ENCODE measurements around the gene CNTNAP2.

CNTNAP2 gene

DNA sequence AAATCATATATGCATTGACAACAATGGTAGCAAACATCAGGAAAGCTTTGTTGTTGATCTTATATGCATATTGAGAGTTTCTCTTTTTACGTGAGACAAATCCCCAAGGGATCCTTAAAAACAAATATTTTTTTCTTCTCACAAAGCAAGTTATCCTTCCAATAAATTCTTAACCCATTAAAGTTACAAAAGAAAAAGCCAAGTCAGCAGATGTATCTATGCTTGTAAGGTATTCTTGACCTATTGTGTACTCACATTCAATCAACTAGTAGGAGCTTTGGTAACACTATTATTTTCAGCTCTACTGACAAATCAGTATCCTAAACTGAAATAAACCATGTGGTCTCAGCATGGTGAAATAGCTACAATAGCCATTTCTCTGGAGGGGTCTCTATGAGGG, 586.3 kb downstream of the CNTNAP2 start:
- CTCF ChIA-PET: interaction anchor here (1.0 kb wide), 1 partner anchor 9 kb away, joined by 7 read pairs; no protein-coding TSS in a partner anchor
- Histone ChIP-seq H3K4me1 (ENCODE audit: control insufficient read depth, insufficient read depth, low read length) (no peaks in the 10 kb centered on the region), H3K36me3 (ENCODE audit: control insufficient read depth in 2 of 2, insufficient read depth in 1 of 2, low read length in 2 of 2) (no peaks in the 10 kb centered on the region), H3K9me3 (ENCODE audit: control insufficient read depth, insufficient read depth, low read depth, low read length) (no peaks in the 10 kb centered on the region), H3K4me3 (ENCODE audit: low read depth, low read length) (no peak overlapping the region), H3K27ac (ENCODE audit: extremely low read depth, low read depth, low read length) (no peak overlapping the region)
- TF ChIP-seq SETDB1 (IDR thresholded peaks at IDR 0.05; ENCODE audit: insufficient read length, low read length): no peak
- no peak for TF ChIP-seq FEZF1 (tag by site-specific recombination; IDR thresholded peaks at IDR 0.05)
- no peak for TF ChIP-seq TRIM28 (IDR thresholded peaks at IDR 0.05; ENCODE audit: borderline replicate concordance, low read length)
- no peak for TF ChIP-seq ZNF596 (tag by site-specific recombination; IDR thresholded peaks at IDR 0.05)
- TF ChIP-seq HOXD13 (CRISPR knock-in tag; IDR thresholded peaks at IDR 0.05; ENCODE audit: borderline replicate concordance): no peak
- TF ChIP-seq ZNF843 (tag by site-specific recombination; IDR thresholded peaks at IDR 0.05): no peak
- TF ChIP-seq ZNF24 (tag by site-specific recombination; IDR thresholded peaks at IDR 0.05): no peak
- TF ChIP-seq, protein P1, sequence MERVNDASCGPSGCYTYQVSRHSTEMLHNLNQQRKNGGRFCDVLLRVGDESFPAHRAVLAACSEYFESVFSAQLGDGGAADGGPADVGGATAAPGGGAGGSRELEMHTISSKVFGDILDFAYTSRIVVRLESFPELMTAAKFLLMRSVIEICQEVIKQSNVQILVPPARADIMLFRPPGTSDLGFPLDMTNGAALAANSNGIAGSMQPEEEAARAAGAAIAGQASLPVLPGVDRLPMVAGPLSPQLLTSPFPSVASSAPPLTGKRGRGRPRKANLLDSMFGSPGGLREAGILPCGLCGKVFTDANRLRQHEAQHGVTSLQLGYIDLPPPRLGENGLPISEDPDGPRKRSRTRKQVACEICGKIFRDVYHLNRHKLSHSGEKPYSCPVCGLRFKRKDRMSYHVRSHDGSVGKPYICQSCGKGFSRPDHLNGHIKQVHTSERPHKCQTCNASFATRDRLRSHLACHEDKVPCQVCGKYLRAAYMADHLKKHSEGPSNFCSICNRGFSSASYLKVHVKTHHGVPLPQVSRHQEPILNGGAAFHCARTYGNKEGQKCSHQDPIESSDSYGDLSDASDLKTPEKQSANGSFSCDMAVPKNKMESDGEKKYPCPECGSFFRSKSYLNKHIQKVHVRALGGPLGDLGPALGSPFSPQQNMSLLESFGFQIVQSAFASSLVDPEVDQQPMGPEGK (tag by site-specific recombination; IDR thresholded peaks at IDR 0.05): no peak
- TF ChIP-seq ZNF585B (tag by site-specific recombination; IDR thresholded peaks at IDR 0.05): no peak
- TF ChIP-seq, protein P2, sequence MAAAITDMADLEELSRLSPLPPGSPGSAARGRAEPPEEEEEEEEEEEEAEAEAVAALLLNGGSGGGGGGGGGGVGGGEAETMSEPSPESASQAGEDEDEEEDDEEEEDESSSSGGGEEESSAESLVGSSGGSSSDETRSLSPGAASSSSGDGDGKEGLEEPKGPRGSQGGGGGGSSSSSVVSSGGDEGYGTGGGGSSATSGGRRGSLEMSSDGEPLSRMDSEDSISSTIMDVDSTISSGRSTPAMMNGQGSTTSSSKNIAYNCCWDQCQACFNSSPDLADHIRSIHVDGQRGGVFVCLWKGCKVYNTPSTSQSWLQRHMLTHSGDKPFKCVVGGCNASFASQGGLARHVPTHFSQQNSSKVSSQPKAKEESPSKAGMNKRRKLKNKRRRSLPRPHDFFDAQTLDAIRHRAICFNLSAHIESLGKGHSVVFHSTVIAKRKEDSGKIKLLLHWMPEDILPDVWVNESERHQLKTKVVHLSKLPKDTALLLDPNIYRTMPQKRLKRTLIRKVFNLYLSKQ (tag by site-specific recombination; IDR thresholded peaks at IDR 0.05; ENCODE audit: borderline replicate concordance): no peak
- TF ChIP-seq ZNF223 (tag by site-specific recombination; IDR thresholded peaks at IDR 0.05): no peak
- no peak for TF ChIP-seq ZNF202 (tag by site-specific recombination; IDR thresholded peaks at IDR 0.05; ENCODE audit: borderline replicate concordance)
- TF ChIP-seq, protein P3, sequence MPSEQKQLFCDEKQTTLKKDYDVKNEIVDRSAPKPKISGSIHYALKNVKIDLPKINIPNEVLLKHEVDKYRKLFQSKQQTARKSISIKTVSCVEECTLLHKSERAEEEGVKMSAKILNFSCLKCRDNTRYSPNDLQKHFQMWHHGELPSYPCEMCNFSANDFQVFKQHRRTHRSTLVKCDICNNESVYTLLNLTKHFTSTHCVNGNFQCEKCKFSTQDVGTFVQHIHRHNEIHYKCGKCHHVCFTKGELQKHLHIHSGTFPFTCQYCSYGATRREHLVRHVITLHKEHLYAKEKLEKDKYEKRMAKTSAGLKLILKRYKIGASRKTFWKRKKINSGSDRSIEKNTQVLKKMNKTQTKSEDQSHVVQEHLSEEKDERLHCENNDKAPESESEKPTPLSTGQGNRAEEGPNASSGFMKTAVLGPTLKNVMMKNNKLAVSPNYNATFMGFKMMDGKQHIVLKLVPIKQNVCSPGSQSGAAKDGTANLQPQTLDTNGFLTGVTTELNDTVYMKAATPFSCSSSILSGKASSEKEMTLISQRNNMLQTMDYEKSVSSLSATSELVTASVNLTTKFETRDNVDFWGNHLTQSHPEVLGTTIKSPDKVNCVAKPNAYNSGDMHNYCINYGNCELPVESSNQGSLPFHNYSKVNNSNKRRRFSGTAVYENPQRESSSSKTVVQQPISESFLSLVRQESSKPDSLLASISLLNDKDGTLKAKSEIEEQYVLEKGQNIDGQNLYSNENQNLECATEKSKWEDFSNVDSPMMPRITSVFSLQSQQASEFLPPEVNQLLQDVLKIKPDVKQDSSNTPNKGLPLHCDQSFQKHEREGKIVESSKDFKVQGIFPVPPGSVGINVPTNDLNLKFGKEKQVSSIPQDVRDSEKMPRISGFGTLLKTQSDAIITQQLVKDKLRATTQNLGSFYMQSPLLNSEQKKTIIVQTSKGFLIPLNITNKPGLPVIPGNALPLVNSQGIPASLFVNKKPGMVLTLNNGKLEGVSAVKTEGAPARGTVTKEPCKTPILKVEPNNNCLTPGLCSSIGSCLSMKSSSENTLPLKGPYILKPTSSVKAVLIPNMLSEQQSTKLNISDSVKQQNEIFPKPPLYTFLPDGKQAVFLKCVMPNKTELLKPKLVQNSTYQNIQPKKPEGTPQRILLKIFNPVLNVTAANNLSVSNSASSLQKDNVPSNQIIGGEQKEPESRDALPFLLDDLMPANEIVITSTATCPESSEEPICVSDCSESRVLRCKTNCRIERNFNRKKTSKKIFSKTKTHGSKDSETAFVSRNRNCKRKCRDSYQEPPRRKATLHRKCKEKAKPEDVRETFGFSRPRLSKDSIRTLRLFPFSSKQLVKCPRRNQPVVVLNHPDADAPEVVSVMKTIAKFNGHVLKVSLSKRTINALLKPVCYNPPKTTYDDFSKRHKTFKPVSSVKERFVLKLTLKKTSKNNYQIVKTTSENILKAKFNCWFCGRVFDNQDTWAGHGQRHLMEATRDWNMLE (tag by site-specific recombination; conservative IDR thresholded peaks at IDR 0.05; ENCODE audit: low read depth): no peak
- TF ChIP-seq, protein P4, sequence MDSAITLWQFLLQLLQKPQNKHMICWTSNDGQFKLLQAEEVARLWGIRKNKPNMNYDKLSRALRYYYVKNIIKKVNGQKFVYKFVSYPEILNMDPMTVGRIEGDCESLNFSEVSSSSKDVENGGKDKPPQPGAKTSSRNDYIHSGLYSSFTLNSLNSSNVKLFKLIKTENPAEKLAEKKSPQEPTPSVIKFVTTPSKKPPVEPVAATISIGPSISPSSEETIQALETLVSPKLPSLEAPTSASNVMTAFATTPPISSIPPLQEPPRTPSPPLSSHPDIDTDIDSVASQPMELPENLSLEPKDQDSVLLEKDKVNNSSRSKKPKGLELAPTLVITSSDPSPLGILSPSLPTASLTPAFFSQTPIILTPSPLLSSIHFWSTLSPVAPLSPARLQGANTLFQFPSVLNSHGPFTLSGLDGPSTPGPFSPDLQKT (IDR thresholded peaks at IDR 0.05; ENCODE audit: borderline replicate concordance, low read depth, low read length): no peak
- TF ChIP-seq, protein P5, sequence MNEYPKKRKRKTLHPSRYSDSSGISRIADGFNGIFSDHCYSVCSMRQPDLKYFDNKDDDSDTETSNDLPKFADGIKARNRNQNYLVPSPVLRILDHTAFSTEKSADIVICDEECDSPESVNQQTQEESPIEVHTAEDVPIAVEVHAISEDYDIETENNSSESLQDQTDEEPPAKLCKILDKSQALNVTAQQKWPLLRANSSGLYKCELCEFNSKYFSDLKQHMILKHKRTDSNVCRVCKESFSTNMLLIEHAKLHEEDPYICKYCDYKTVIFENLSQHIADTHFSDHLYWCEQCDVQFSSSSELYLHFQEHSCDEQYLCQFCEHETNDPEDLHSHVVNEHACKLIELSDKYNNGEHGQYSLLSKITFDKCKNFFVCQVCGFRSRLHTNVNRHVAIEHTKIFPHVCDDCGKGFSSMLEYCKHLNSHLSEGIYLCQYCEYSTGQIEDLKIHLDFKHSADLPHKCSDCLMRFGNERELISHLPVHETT (tag by site-specific recombination; IDR thresholded peaks at IDR 0.05): no peak
- no peak for TF ChIP-seq ZNF133 (tag by site-specific recombination; IDR thresholded peaks at IDR 0.05)
- TF ChIP-seq, protein P6, sequence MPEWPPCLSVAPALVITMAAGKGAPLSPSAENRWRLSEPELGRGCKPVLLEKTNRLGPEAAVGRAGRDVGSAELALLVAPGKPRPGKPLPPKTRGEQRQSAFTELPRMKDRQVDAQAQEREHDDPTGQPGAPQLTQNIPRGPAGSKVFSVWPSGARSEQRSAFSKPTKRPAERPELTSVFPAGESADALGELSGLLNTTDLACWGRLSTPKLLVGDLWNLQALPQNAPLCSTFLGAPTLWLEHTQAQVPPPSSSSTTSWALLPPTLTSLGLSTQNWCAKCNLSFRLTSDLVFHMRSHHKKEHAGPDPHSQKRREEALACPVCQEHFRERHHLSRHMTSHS (tag by site-specific recombination; IDR thresholded peaks at IDR 0.05): no peak
- no peak for TF ChIP-seq ZNF140 (tag by site-specific recombination; IDR thresholded peaks at IDR 0.05)
- POLR2A ChIA-PET: no interaction called here
